OCI-LY1 (cell line): ENCODE measurements around the gene ACACA.

Source experiments
- H2AFZ ChIP-seq: fragments of 200-600 bp; sonication (generic), shearing (Covaris generic); 2 replicates; pipeline ENCODE4 v1.6.0; 2014; ENCODE audit warnings: antibody characterized with exemption, mild to moderate bottlenecking, low read length
- H3F3A ChIP-seq: fragments of 200-600 bp; sonication (generic), shearing (Covaris generic); 2 replicates; pipeline ENCODE4 v1.6.0; 2014; ENCODE audit warnings: mild to moderate bottlenecking, antibody characterized with exemption, low read length, moderate library complexity; ENCODE audit not compliant: insufficient read depth
- H3K27ac ChIP-seq: fragments of 200-600 bp; sonication (generic); 2 replicates; pipeline ENCODE4 v1.5.1; 2014; ENCODE audit warnings: low read length, mixed run types, mild to moderate bottlenecking, low read depth; ENCODE audit not compliant: poor library complexity, severe bottlenecking
- H3K27me3 ChIP-seq: fragments of 200-600 bp; sonication (generic); 2 replicates; pipeline ENCODE4 v1.6.0; 2014; ENCODE audit warnings: antibody characterized with exemption, mild to moderate bottlenecking, low read length, moderate library complexity; ENCODE audit not compliant: insufficient read depth
- H3K36me3 ChIP-seq: fragments of 200-600 bp; sonication (generic); 2 replicates; pipeline ENCODE4 v1.6.1; 2014; ENCODE audit warnings: mild to moderate bottlenecking, antibody characterized with exemption, low read length, moderate library complexity, mixed read lengths; ENCODE audit not compliant: insufficient read depth
- H3K4me1 ChIP-seq: fragments of 200-600 bp; sonication (generic); 2 replicates; pipeline ENCODE4 v1.5.1; 2014; ENCODE audit warnings: mild to moderate bottlenecking, low read length, moderate library complexity; ENCODE audit not compliant: insufficient read depth, severe bottlenecking
- H3K4me2 ChIP-seq: fragments of 200-600 bp; sonication (generic), shearing (Covaris generic); 2 replicates; pipeline ENCODE4 v1.6.1; 2014; ENCODE audit warnings: low read length
- H3K4me3 ChIP-seq: fragments of 200-600 bp; sonication (generic); 2 replicates; pipeline ENCODE4 v1.5.1; 2014; ENCODE audit warnings: low read length, low read depth, mild to moderate bottlenecking, mixed read lengths; ENCODE audit not compliant: poor library complexity, severe bottlenecking
- H3K79me2 ChIP-seq: fragments of 200-600 bp; shearing (Covaris generic); 2 replicates; pipeline ENCODE4 v1.6.1; 2016; ENCODE audit warnings: mixed run types, low read length, mixed read lengths; ENCODE audit not compliant: insufficient read depth
- H3K9ac ChIP-seq: fragments of 200-600 bp; sonication (generic), shearing (Covaris generic); 2 replicates; pipeline ENCODE4 v1.6.1; 2014; ENCODE audit warnings: mild to moderate bottlenecking, low read length, mixed read lengths
- H3K9me2 ChIP-seq: fragments of 200-600 bp; sonication (generic), shearing (Covaris generic); 2 replicates; pipeline ENCODE4 v1.6.1; 2014; ENCODE audit warnings: low read depth, mild to moderate bottlenecking, low read length, mixed read lengths
- H3K9me3 ChIP-seq: fragments of 200-600 bp; shearing (Covaris generic); 2 replicates; pipeline ENCODE4 v1.6.1; 2014; ENCODE audit warnings: low read length, mixed read lengths
- H4K20me1 ChIP-seq: fragments of 200-600 bp; sonication (generic), shearing (Covaris generic); 2 replicates; pipeline ENCODE4 v1.6.0; 2016; ENCODE audit warnings: mild to moderate bottlenecking, low read length; ENCODE audit not compliant: insufficient read depth
- CTCF ChIP-seq: fragments of 200-600 bp; sonication (generic), shearing (Covaris generic); IDR thresholded peaks from 2 replicates; pipeline ENCODE4 v1.5.1; 2017; ENCODE audit warnings: mild to moderate bottlenecking, antibody characterized with exemption, low read length, moderate library complexity, mixed read lengths
- EZH2 ChIP-seq: fragments of 200-600 bp; sonication (generic), shearing (Covaris generic); IDR thresholded peaks from 2 replicates; pipeline ENCODE4 v1.8.0; 2017; ENCODE audit warnings: borderline replicate concordance, mixed run types, mild to moderate bottlenecking, antibody characterized with exemption, low read length, moderate library complexity, mixed read lengths

Gene ACACA

DNA sequence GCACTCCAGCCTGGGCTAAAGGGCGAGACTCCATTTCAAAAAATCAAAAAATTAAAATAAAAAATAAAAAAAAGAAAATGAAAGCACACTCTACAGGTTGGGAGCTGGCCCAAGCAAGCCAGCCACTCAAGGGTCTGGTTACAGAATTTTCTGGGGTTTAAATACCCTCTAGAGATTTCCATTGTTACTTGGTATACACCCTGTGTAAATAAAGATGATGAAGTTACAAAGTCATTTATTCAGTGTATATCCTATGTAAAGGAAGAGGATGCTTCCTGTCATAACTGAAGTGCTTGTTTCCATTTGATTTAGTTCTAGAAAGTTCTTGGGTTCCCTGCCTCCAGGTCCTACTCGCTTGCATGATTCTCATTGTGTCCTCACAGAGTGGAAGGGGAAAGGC is 110.7 kb downstream of the ACACA start:
- Histone ChIP-seq H4K20me1 (no peaks in the 10 kb centered on the region), H3K4me3 (no peak overlapping the region), H2AFZ (no peak overlapping the region), H3K4me2 (no peak overlapping the region), H3K9ac (no peak overlapping the region), H3K9me3 (no peaks in the 10 kb centered on the region), H3K27me3 (no peaks in the 10 kb centered on the region), H3K9me2 (no peaks in the 10 kb centered on the region), H3K79me2 (peaks cover 21% of the 10 kb centered on the region), H3K27ac (no peak overlapping the region), H3F3A (no peaks in the 10 kb centered on the region), H3K36me3 (no peaks in the 10 kb centered on the region), H3K4me1 (peaks cover 58% of the 10 kb centered on the region)
- no peak for TF ChIP-seq EZH2

- peaks cover 58% of the 10 kb centered on the region for H3K4me1 ChIP-seq
- no peak overlapping the region for H2AFZ ChIP-seq
- no peaks in the 10 kb centered on the region for H3K9me3 ChIP-seq
- no peaks in the 10 kb centered on the region for H3F3A ChIP-seq
- no peak overlapping the region for H3K4me3 ChIP-seq
- TF ChIP-seq CTCF (no peak), EZH2 (no peak)
- H3K27ac ChIP-seq: peak overlapping the region; percentile 44
- H3K36me3 ChIP-seq: no peaks in the 10 kb centered on the region
- peaks cover 15% of the 10 kb centered on the region for H3K79me2 ChIP-seq
- H4K20me1 ChIP-seq: no peaks in the 10 kb centered on the region
- no peaks in the 10 kb centered on the region for H3K27me3 ChIP-seq
- no peak overlapping the region for H3K9ac ChIP-seq
- no peak overlapping the region for H3K4me2 ChIP-seq
- no peaks in the 10 kb centered on the region for H3K9me2 ChIP-seq
Observed at GRCh38 chr17:37294888-37295287, 111.7 kb downstream of the ACACA start.

GRCh38 chr17:37293770-37294169 is 112.9 kb downstream of the ACACA start:
- H3K79me2 ChIP-seq: peaks cover 15% of the 10 kb centered on the region
- no peaks in the 10 kb centered on the region for H4K20me1 ChIP-seq
- peak overlapping the region; percentile 76 for H3K27ac ChIP-seq
- H3K9ac ChIP-seq: no peak overlapping the region; the same call in 1 of the 2 replicates
- H3K9me2 ChIP-seq: no peaks in the 10 kb centered on the region
- TF ChIP-seq EZH2 (no peak), CTCF (no peak)
- H3K4me3 ChIP-seq: no peak overlapping the region
- H3K4me1 ChIP-seq: peaks cover 57% of the 10 kb centered on the region
- no peaks in the 10 kb centered on the region for H3K9me3 ChIP-seq
- peak overlapping the region; percentile 53; the same call in 1 of the 2 replicates for H3K4me2 ChIP-seq
- no peaks in the 10 kb centered on the region for H3K36me3 ChIP-seq
- H3K27me3 ChIP-seq: no peaks in the 10 kb centered on the region
- H2AFZ ChIP-seq: no peak overlapping the region
- H3F3A ChIP-seq: no peaks in the 10 kb centered on the region

DNA sequence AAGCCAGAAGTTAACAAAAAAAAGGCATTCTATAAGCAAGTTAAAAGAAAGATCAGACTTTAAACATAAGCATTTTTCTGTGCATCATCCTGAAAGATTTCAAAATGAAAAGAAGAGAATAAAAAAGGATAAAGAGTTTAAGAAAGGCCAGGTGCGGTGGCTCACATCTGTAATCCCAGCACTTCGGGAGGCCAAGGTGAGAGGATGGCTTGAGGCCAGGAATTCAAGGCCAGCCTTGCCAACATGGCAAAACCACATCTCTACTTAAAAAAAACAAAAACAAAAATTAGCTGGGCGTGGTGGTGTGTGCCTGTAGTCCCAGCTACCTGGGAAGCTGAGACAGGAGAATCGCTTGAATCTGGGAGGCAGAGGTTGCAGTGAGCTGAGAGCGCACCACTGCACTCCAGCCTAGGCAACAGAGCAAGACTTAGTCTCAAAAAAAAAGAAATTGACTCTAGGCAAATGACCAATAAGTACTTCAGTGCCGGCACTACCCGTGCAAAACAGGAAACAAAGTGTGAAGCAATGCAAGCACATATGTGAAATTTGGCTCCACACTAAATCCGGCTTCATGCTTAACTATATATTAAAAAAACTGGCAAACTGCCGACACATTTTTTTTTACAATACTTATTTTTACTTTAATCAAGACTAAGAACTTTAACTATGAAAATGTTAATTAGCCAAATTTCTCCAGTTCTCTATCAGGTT is 114.1 kb downstream of the ACACA start:
- Histone ChIP-seq H3K9me2 (no peaks in the 10 kb centered on the region), H2AFZ (no peak overlapping the region), H3K36me3 (no peaks in the 10 kb centered on the region), H3K4me2 (peak overlapping the region; percentile 53), H3K9me3 (no peaks in the 10 kb centered on the region), H3K27me3 (no peaks in the 10 kb centered on the region), H3F3A (no peaks in the 10 kb centered on the region), H3K4me1 (peaks cover 64% of the 10 kb centered on the region), H3K9ac (peak overlapping the region; percentile 61), H3K4me3 (peak overlapping the region; percentile 32), H3K79me2 (peaks cover 15% of the 10 kb centered on the region), H3K27ac (peak overlapping the region; percentile 76), H4K20me1 (no peaks in the 10 kb centered on the region)
- TF ChIP-seq EZH2: no peak
- no peak for TF ChIP-seq CTCF
